GM13976 (cell line): ENCODE data around the gene AATK.

Experiments
- DNase-seq: peaks from one replicate; pipeline ENCODE4 v3.0.0; 2012; ENCODE audit warnings: low spot score
- CTCF ChIP-seq: IDR thresholded peaks from 2 replicates; pipeline ENCODE4 v1.5.1; 2012; ENCODE audit warnings: borderline replicate concordance, mild to moderate bottlenecking; ENCODE audit not compliant: insufficient read depth; ENCODE audit errors: extremely low read depth, missing control alignments, control extremely low read depth
- in situ Hi-C: fragments of 300-500 bp; cut with MboI; formaldehyde crosslinking; loops from one replicate; pipeline ENCODE4 v1.12.0; 2022; ENCODE audit warnings: low sequenced_read_pairs, mixed read lengths, inconsistent platforms; ENCODE audit not compliant: unreplicated experiment

AATK gene

DNA sequence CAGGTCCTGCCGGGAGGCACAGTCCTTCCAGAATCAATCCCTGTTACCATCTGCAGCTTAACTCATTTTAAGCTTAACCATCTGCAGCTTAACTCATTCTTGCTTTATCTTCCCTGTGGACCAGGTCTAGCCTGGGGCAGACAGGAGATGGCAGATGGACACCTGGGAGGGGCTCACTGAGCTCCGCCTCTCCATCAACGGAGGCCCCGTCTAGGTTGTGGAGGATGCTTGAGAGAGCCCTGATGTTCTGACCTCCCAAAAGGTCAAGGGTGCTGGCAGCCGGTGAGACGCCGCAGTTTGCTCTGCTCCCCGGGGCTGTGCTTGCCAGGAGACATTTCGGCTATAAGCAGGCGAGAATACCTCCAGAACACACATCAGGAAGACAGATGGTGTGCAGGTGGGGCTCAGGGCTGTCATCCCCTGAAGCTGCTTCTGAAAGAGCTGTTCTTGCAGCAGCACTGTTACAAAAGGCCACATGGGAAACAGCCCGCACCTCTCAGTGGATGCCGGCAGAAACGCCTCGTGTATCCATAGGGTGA, 89.8 kb downstream of the AATK start:
- in situ Hi-C loops = no loop called here
- DNase-seq = no peak
- TF ChIP-seq CTCF = no peak

- no peak for TF ChIP-seq CTCF
- in situ Hi-C loops = no loop called here
- DNase-seq = no peak
Observed at GRCh38 chr17:81075307-81075706, 90.7 kb downstream of the AATK start.

DNA sequence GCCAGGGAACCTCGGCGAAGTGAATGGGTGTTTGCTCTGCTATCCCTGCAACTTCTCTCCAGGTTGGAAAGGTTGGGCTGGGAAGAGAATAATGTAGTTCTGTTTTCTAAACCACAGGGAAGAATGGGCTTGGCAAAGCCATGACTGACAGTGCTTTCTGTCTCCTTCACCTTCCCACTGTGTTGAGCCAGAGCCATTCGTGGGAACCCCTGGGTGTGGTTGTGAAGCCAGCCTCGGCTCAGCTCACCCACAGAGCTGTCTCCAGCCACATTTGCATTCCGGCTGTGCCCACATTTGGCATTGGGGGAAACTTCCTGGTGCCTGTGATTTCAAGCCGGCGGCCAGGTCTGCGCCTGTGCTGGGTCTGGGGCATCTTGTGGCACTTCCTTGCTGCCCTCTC, 91.1 kb downstream of the AATK start:
- no peak for DNase-seq
- in situ Hi-C loops = no loop called here
- no peak for TF ChIP-seq CTCF

DNA sequence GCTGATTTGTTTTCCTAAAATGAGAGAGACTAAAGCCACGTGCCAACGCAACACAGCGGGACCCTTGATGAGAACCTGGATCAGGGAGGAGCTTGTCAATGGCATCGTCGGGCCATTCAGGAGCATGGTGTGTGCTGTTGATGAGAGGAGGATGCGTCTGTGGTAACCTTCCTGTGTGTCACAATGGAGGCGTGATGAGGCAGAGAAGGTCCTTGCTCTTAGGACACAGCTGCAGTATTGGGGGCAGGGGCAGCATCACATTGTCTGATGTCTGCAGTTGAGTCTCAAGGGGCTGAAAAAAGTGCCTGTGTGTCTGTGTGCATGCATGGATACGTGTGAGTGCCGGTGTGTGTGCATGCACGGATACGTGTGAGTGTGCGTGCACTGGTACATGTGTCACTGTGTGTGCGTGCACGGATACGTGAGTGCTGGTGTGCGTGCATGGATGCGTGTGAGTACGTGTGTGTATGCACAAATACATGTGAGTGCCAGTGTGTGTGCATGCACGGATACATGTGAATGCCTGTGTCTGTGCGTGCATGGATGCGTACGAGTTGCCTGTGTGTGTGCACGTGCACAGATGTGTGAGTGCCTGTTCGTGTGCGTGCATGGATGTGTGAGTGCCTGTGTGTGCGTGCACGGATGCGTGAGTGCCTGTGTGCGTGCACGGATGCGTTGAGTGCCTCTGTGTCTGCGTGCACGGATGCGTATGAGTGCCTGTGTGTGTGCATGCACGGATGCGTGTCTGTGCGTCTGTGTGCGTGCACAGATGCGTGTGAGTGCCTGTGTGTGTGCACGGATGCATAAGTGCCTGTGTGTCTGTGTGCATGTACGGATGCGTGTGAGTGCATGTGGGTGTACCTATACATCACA, 91.8 kb downstream of the AATK start:
- no peak for TF ChIP-seq CTCF
- no peak for DNase-seq
- in situ Hi-C loops = no loop called here

DNA sequence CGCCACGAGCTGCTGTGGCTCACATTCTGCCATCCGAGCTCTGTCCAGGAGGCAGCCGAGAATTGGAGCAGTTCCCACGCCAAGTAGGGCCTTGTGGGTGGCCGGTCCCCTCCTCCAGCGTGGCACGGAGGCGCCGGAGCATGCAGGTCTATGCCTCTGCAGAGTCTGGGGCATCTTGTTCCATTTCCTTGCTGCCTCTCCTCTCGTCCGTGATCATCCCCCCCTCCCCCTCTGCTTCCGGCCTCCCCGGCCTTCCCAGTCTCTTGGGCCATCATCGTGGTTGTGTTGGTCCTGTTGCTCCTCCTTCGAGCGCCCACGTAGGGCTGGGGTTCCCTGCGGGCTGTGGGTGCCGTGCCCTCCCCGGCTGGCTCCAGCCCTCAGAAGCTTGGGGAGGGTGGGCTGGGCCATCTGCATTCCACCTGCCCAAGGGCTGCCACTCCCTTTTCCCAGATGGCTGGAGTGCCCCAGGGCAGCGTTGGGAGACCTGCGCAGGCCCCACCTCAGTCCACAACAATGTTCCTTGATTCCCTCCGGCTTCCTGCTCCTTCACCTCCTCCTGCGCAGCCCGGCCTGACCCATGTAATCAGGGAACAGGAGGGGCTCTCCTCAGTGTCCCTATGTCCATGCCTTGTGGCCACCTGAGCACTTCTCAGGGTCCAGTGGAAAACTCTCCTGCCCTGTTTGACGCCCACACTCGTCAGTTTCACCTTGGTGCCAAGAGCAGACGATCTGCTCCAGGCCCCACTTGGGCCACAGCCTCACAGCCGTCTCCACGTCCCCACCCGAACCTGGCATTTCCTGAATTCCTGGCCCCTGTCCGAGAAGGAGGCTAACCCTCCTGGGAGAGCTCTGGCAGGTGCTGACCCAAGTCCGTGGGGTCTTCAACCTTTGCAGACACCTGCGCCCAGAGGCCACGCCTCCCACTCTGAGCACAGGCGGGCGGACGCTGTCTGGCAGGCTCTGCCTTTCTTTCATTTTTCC, 94.0 kb downstream of the AATK start:
- in situ Hi-C loops = no loop called here
- DNase-seq = no peak
- no peak for TF ChIP-seq CTCF

- in situ Hi-C loops = no loop called here
- TF ChIP-seq CTCF = no peak
- DNase-seq = no peak
Observed at GRCh38 chr17:81070541-81071246, 95.3 kb downstream of the AATK start.
